ENCODE measurements around the gene DACH1.

DNA sequence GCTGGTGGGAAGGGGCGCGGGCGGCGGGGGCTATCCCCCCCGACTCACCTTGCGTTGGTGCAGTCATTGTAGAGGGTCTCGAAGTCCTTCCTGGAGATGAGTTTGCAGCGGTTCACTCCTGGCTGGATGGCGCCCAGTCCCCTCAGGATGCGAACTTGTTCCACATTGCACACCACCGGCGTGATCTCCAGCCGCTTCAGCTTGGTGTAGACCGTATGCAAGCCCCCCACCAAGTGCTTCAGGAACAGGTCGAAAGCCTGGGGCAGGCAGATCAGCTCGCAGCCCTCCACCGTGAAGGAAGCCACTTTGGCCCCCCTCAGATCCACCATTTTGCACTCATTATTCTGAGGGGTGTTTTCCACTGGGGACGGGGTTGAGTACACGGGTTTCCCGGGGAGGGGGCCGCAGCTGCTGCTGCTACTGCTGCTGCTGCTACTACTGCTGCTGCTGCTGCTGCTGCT lies 1.1 kb downstream of the DACH1 start:
- TF ChIP-seq CTCF (CRISPR knock-in tag; IDR thresholded peaks at IDR 0.05) (no peak), NFAT5 (CRISPR knock-in tag; IDR thresholded peaks at IDR 0.05) (no peak), GATAD2A (CRISPR knock-in tag; IDR thresholded peaks at IDR 0.05) (no peak), TP53 (CRISPR knock-in tag; conservative IDR thresholded peaks at IDR 0.05) (no peak)

Measured in HepG2 (cell line).